Measurements from ENCODE around the gene GPRC5D.

The GPRC5D gene

GRCh38 chr12:12912711-12913110, 39.3 kb downstream of the GPRC5D start:
- in situ Hi-C loops (cut with HindIII; ENCODE audit: low sequenced_read_pairs), result loop anchor here (5.0 kb wide), 1 partner anchor 75 kb away; no protein-coding TSS in a partner anchor

GRCh38 chr12:12909995-12910420, 42.0 kb downstream of the GPRC5D start:
- in situ Hi-C loops (cut with HindIII; ENCODE audit: low sequenced_read_pairs), result loop anchor here (5.0 kb wide), 1 partner anchor 73 kb away; no protein-coding TSS in a partner anchor

GRCh38 chr12:12909228-12909994, 42.6 kb downstream of the GPRC5D start:
- in situ Hi-C loops (cut with HindIII; ENCODE audit: low sequenced_read_pairs), result no loop called here

DNA sequence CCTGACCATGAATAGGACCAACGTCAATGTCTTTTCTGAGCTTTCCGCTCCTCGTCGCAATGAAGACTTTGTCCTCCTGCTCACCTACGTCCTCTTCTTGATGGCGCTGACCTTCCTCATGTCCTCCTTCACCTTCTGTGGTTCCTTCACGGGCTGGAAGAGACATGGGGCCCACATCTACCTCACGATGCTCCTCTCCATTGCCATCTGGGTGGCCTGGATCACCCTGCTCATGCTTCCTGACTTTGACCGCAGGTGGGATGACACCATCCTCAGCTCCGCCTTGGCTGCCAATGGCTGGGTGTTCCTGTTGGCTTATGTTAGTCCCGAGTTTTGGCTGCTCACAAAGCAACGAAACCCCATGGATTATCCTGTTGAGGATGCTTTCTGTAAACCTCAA, 43.3 kb downstream of the GPRC5D start:
- in situ Hi-C loops (cut with HindIII; ENCODE audit: low sequenced_read_pairs), result no loop called here

GRCh38 chr12:12908252-12908651, 43.7 kb downstream of the GPRC5D start:
- in situ Hi-C loops (cut with HindIII; ENCODE audit: low sequenced_read_pairs), result no loop called here

- in situ Hi-C loops (cut with HindIII; ENCODE audit: low sequenced_read_pairs), result no loop called here
These were observed 44.4 kb downstream of the GPRC5D start for GRCh38 chr12:12907552-12907951.

GRCh38 chr12:12903642-12904609, 48.0 kb downstream of the GPRC5D start:
- in situ Hi-C loops (cut with HindIII; ENCODE audit: low sequenced_read_pairs), result no loop called here

DNA sequence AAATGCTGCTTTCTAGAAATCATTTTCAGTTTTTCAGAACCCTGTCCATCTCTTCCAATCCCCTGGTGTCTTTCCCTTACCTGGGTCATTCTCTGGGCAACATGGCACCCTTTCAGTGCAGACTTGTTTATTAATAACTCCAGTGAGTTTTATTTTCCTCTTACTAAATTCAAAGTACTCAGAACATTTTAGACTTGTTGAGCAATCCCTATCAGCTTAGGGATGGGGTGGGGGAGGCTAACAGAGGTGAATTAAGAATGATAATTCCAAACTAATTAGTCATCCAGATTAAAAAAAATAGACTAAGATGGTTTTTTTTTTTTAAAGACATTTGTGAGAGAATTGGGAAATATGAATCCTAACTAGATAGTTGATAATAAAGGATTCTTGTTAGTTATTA, 49.9 kb downstream of the GPRC5D start:
- in situ Hi-C loops (cut with HindIII; ENCODE audit: low sequenced_read_pairs), result no loop called here

DNA sequence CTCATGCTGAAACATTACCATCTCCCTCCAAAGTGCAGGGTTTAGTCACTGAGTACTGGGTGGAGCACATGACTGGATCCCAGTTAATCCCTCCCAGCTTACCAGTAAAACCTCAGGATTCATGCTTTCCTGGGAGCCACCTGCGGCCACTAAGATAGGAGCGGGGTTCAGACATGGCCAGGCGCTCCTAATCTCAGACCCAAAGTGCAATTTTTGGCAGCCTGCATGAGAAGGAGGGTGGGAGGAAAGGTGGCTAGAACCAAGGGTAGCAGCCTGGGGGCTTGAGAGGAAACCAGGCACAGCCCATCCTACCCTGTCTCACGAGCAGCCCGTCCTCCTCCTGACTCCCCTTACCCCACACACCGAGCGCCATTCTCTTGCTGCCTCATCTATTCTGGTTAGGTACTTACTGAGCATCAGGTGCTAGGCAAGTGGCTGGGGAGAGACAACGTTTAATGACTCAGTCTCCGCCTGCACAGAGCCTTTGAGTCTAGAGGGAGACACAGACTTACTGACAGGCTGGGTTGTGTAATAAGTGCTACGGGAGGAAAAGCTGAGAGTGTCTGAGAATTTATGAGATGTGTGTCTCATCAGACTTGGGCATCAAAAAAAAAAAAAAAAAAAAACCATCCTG, 50.7 kb downstream of the GPRC5D start:
- in situ Hi-C loops (cut with HindIII; ENCODE audit: low sequenced_read_pairs), result no loop called here

- in situ Hi-C loops (cut with HindIII; ENCODE audit: low sequenced_read_pairs), result no loop called here
These were observed 51.2 kb downstream of the GPRC5D start for GRCh38 chr12:12900786-12901157.

GRCh38 chr12:12899530-12900380, 52.2 kb downstream of the GPRC5D start:
- in situ Hi-C loops (cut with HindIII; ENCODE audit: low sequenced_read_pairs), result no loop called here

- in situ Hi-C loops (cut with HindIII; ENCODE audit: low sequenced_read_pairs), result no loop called here
These were observed 53.0 kb downstream of the GPRC5D start for GRCh38 chr12:12898911-12899511.

DNA sequence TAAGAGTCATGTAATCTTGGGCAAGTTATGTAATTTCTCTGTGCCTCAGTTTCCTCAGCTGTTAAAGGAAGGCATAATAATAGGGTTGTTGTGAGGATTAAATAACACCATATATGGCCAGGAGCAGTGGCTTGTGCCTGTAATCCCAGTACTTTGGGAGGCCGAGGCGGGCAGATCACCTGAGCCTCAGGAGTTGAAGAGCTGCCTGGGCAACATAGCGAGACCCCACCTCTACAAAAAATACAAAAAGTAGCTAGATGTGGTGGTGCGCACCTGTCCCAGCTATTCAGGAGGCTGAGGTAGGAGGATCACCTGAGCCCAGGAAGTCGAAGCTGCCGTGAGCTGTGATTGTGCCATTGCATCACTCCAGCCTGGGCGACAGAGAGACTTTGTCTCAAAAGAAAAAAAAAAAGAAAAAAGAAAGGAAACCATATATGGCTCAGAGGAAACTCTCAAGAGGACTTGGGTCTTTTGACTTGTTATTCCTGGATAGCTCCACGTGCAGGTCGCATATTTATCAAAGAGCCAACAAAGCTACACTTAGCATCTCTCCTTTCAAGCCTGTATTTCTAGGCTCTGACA, 53.7 kb downstream of the GPRC5D start:
- in situ Hi-C loops (cut with HindIII; ENCODE audit: low sequenced_read_pairs), result no loop called here

DNA sequence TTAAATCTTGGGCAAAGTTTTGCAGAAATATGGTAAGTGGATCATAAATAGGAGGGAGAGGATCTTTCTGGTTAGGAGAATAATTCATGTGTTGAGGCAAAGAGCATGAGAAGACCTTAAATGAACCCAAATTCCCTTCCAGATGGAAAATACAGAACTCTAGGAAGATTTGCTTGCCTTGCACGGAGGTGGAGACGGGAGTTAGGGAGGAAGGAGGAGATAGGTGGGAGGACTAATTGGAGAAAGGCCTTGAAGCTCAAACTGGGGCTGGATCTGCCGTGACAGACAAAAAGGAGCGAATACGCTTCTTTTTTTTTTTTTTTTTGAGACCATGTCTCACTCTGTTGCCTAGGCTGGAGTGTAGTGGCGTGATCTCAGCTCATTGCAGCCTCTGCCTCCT, 54.7 kb downstream of the GPRC5D start:
- in situ Hi-C loops (cut with HindIII; ENCODE audit: low sequenced_read_pairs), result no loop called here

- in situ Hi-C loops (cut with HindIII; ENCODE audit: low sequenced_read_pairs), result no loop called here
These were observed 55.7 kb downstream of the GPRC5D start for GRCh38 chr12:12896260-12896659.

- in situ Hi-C loops (cut with HindIII; ENCODE audit: low sequenced_read_pairs), result no loop called here
These were observed 58.5 kb downstream of the GPRC5D start for GRCh38 chr12:12893438-12893837.

- in situ Hi-C loops (cut with HindIII; ENCODE audit: low sequenced_read_pairs), result no loop called here
These were observed 59.3 kb downstream of the GPRC5D start for GRCh38 chr12:12892681-12893141.

GRCh38 chr12:12891881-12892355, 60.1 kb downstream of the GPRC5D start:
- in situ Hi-C loops (cut with HindIII; ENCODE audit: low sequenced_read_pairs), result no loop called here
